Prostate gland (tissue), 2 donors: ENCODE results near the gene ADGRL1. TPM values are rescaled to one million over a fixed set of nuclear protein-coding genes. Genes with fewer than 3 reads are reported as not detected.
"Not testable (repeated sequence)": the region's sequence is repeated elsewhere in the genome, so short reads cannot be mapped to it uniquely, and the experiment has no call there.

ENCODE experiments used
- DNase-seq: peaks from one replicate; pipeline ENCODE4 v3.0.0-alpha.2; 2019; ENCODE audit warnings: low spot score
- H3K27ac ChIP-seq, 2 donors: fragments of 200-600 bp; sonication (generic); 2 replicates each; pipeline ENCODE4 v1.5.1; 2017 to 2019
- H3K27me3 ChIP-seq: fragments of 200-600 bp; sonication (generic); replicated peaks from 2 replicates; pipeline ENCODE4 v1.5.1; 2019; ENCODE audit not compliant: insufficient read depth
- H3K36me3 ChIP-seq, 2 donors: fragments of 200-600 bp; sonication (generic); 1 replicate in 1 of 2; 2 replicates in 1 of 2; pipeline versions ENCODE4 v1.5.1 to v1.8.1; 2017 to 2019
- H3K4me1 ChIP-seq: fragments of 200-600 bp; sonication (generic); replicated peaks from 2 replicates; pipeline ENCODE4 v1.5.1; 2019
- H3K4me3 ChIP-seq, 2 donors: fragments of 200-600 bp; sonication (generic); 2 replicates each; pipeline ENCODE4 v1.5.1; 2017 to 2019
- H3K9me3 ChIP-seq: fragments of 200-600 bp; sonication (generic); 2 replicates; pipeline ENCODE4 v1.5.1; 2017
- POLR2A ChIP-seq: fragments of 450-650 bp; IDR thresholded peaks from one replicate; pipeline ENCODE4 v1.6.1; 2016; ENCODE audit warnings: antibody characterized with exemption, mild to moderate bottlenecking
- POLR2AphosphoS5 ChIP-seq: sonication (generic); formaldehyde crosslinking; IDR thresholded peaks from one replicate; pipeline ENCODE4 v1.6.1; 2017; ENCODE audit warnings: antibody characterized with exemption
- WGBS: methylation state at CpG from one replicate; pipeline ENCODE4 v1.1.5; 2018; 5-methylcytosine and 5-hydroxymethylcytosine counted together
- intact Hi-C: fragments of 100-400 bp; cut with DNase I; formaldehyde crosslinking; loops from one replicate; pipeline ENCODE4 v1.14.2; 2022
- total RNA-seq, 2 donors: library from RNA; depleted of rRNA; stranded (reverse); fragments of >200 nt; gene quantifications; one replicate each; pipeline ENCODE4 v1.1.0, GENCODE V29; 2016
- TF ChIP-seq, protein P1 (sequence below), 4 experiments: fragments of 200-600 bp in 2 of 4; fragments of 450-650 bp in 2 of 4; sonication (generic) in 2 of 4; IDR thresholded peaks; 1 replicate in 3 of 4; 2 replicates in 1 of 4; pipeline ENCODE4 v1.5.1; 2016 to 2019; ENCODE audit warnings: antibody characterized with exemption in 4 of 4, mild to moderate bottlenecking in 2 of 4, moderate library complexity in 2 of 4

Gene ADGRL1
- total RNA-seq, 2 donors from 2014 or later: 13.0 to 44.1 TPM

DNA sequence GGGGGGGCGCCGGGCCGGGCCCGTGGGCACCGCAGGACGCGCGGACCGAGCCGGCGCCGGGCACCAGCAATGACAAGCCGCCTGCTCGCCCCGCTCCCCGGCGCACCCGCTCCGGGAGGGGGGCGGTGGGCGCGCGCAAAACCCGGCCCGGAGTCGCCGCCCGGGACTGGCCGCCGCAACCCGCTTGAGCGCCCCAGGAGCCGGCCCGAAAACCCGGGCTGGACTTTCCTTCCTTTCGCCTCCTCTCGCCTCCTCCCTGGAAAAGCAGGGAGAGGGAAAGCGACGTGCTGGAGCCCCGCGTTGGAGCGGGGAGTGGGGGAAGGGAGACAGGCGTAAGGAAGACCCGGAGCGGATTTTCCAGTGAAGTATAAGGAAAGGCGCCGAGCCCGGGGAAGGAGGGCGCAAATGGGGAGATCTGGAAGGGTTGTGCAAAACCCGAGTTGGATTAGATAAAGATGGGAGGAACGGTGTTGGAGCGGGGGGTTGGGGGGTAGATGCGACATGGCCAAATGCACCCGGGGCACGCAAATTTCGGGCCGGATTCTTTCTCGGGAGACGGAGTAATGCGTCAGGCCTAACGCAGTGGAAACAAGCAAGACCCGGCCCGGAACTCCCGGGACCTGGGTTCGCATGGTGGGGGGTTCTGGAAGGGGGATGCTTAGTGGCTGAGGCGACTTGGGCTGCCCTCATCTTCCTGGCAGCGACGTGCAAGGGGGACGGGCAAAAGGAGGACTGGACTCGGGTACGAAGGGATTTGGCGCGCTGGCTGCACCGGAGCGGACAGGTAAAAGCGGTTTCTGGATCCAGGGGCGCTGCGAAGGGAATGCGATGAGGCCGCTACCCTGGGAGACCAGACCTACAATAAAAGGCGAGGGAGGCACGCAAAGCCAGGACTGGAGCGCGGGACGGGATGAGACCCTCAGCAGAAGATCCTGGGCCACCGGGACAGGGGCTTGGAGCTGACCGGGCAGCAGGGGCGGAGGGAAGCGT, 1.1 kb upstream of the ADGRL1 start:
- Histone ChIP-seq H3K4me3 (peak overlapping the region; percentile 54 to 59), H3K27ac (peak overlapping the region; percentile 61 to 77)
- H3K36me3 ChIP-seq, H3K27me3 ChIP-seq, H3K4me1 ChIP-seq, intact Hi-C loops, H3K9me3 ChIP-seq: not testable (repeated sequence)
- TF ChIP-seq, protein P1, sequence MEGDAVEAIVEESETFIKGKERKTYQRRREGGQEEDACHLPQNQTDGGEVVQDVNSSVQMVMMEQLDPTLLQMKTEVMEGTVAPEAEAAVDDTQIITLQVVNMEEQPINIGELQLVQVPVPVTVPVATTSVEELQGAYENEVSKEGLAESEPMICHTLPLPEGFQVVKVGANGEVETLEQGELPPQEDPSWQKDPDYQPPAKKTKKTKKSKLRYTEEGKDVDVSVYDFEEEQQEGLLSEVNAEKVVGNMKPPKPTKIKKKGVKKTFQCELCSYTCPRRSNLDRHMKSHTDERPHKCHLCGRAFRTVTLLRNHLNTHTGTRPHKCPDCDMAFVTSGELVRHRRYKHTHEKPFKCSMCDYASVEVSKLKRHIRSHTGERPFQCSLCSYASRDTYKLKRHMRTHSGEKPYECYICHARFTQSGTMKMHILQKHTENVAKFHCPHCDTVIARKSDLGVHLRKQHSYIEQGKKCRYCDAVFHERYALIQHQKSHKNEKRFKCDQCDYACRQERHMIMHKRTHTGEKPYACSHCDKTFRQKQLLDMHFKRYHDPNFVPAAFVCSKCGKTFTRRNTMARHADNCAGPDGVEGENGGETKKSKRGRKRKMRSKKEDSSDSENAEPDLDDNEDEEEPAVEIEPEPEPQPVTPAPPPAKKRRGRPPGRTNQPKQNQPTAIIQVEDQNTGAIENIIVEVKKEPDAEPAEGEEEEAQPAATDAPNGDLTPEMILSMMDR (IDR thresholded peaks at IDR 0.05): peak in 2 of 4 experiments; percentile 11 to 13
- TF ChIP-seq POLR2AphosphoS5: peak; percentile 40
- peak; percentile 87 for DNase-seq
- under 1% methylated on average over 71 of the region's 89 CpGs for WGBS

DNA sequence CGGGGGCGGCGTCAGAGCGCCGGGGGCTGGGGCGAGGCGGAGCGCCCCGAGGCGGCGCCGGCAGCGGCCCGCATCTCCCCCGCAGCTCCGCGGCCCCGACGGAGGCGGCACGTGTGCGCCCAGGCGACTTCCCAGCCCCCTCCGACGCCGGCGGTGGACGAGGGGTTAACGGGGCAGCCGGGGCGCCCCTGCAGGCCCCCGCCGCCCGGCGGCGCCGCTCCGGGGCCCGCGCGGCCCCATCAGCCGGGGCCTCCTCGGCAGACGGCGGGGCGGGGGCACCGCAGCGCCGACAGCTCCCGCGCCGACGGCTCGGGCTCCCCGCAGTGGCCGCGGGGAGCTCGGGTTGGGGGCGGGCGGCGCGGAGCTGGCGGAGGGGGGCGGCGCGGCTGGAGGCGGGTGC, 339 bp upstream of the ADGRL1 start:
- H3K4me3 ChIP-seq: peak overlapping the region; percentile 54 to 59
- 0% methylated on average over 7 of the region's 67 CpGs for WGBS
- DNase-seq, H3K9me3 ChIP-seq, H3K27ac ChIP-seq, intact Hi-C loops, H3K27me3 ChIP-seq, H3K36me3 ChIP-seq, H3K4me1 ChIP-seq: not testable (repeated sequence)

DNA sequence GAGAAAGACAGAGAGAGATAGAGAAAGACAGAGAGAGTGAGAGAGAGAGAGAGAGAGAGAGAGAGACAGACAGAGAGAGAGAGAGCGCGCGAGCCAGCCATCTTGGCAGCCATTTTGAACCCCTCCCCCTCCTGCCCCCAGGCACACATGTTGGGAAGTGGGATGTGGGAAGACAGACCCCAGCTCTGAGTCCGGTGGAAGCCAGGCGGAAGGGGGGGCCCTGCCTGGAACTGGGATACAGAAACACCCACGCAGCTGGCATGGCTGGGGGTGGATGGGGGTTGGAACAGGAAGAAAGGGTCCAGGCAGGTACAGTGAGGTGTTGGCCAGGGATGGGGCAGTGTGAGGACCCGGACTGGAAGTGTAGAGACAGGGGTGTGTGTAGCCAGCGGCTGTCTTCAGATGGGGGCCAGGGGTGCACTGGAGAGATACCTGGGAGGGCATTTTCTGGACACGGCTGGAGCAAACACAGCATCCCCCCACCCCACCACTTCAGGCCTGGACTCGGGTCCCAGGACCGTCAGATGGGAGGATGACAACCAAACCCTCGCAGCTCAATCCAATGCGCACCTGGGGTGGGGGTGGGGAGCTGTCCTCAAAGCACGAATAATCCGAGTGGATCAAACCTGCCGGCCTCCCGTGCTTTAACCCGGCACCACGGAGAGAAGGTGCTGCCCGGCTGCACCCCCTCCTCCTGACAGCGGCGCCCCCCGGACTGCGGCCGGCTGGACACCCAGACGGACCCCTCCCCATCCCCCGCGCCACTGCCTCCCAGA, 1.1 kb downstream of the ADGRL1 start:
- not testable (repeated sequence) for H3K27me3 ChIP-seq, H3K36me3 ChIP-seq, DNase-seq, H3K27ac ChIP-seq, H3K9me3 ChIP-seq, H3K4me1 ChIP-seq
- intact Hi-C loops: loop anchor here (5.0 kb wide), 1 partner anchor 58 kb away; no protein-coding TSS in a partner anchor
- 9% methylated on average over 27 of the region's 28 CpGs for WGBS
- H3K4me3 ChIP-seq: peak overlapping the region; percentile 54 to 59

DNA sequence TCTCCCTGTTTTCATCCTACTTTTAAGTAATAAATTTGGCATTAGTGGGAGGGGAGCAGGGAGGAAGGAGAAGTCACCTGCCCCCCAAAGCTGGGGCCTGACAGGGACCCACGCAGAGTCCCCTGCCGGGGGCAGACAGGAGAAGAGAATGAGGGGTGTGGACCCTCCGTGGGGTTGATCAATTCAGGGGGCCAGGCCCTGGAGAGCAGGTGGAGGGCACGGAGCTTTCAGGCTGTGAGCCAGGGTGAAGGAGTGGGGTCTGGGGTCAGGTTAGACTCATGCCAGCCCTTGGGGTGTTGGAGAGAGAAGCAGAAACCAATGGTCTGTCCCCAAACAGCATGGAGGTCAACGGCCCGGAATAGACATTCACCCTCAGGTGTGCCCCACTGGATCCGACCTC, 1.8 kb downstream of the ADGRL1 start:
- not testable (repeated sequence) for DNase-seq, H3K36me3 ChIP-seq, H3K9me3 ChIP-seq, H3K4me3 ChIP-seq, H3K4me1 ChIP-seq, H3K27ac ChIP-seq, H3K27me3 ChIP-seq
- intact Hi-C loops: loop anchor here (5.0 kb wide), 1 partner anchor 57 kb away; no protein-coding TSS in a partner anchor
- 53% methylated on average over 7 of the region's 7 CpGs for WGBS

DNA sequence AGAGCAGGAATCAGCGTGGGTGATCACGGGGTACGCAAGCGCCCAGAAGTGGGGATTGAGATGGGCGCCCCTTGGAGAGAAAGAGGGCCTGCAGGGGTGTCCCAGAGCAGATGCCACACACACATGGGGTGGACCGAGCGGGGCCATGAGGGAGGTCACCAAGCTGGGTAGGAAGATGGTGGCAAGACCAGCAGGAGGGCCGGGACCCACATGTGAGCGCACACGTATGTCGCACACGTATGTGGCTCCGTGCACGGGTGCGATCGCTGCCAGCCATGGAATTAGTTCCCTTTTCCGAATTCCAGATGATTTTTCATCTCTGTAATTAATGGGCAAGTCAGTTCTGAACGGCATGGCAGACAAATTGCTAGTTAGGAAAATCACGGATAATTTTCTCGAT, 2.2 kb downstream of the ADGRL1 start:
- intact Hi-C loops: loop anchor here (5.0 kb wide), 1 partner anchor 56 kb away; no protein-coding TSS in a partner anchor
- WGBS: 76% methylated on average over 20 of the region's 20 CpGs

DNA sequence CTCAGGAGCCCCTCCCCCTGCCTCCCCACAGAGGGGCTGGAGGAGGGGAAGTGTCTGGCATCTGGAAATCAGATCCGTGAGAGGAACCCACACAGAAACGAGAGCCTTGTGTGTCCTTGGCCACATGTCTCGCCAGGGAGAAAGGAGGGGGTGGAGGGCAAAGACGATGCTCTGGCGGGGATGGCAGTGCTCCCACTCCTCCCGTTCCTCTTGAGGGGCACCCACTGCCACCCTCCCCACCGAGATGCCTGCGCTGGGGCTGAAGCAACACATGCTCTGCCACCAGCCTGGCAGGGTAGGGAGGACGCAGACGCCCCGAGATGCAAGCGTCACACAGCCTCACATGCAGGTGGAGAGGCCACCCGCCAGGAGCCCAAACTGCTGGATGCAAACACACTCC, 2.8 kb downstream of the ADGRL1 start:
- no peaks in the 10 kb centered on the region for H3K9me3 ChIP-seq
- no peak for DNase-seq
- H3K4me1 ChIP-seq: no peaks in the 10 kb centered on the region
- intact Hi-C loops: loop anchor here (5.0 kb wide), 1 partner anchor 56 kb away; no protein-coding TSS in a partner anchor
- no peaks in the 10 kb centered on the region for H3K27me3 ChIP-seq
- no peak overlapping the region for H3K4me3 ChIP-seq
- H3K36me3 ChIP-seq: no peaks in the 10 kb centered on the region
- no peak for TF ChIP-seq POLR2A
- TF ChIP-seq POLR2AphosphoS5: no peak
- TF ChIP-seq, protein P1 (IDR thresholded peaks at IDR 0.05): no peak
- 40% methylated on average over 13 of the region's 13 CpGs for WGBS
- no peak overlapping the region for H3K27ac ChIP-seq

More for the DNA sequence above, 2.2 kb downstream of the ADGRL1 start:
- H3K4me3 ChIP-seq, H3K4me1 ChIP-seq, DNase-seq, H3K27ac ChIP-seq, H3K27me3 ChIP-seq, H3K9me3 ChIP-seq, H3K36me3 ChIP-seq: not testable (repeated sequence)

DNA sequence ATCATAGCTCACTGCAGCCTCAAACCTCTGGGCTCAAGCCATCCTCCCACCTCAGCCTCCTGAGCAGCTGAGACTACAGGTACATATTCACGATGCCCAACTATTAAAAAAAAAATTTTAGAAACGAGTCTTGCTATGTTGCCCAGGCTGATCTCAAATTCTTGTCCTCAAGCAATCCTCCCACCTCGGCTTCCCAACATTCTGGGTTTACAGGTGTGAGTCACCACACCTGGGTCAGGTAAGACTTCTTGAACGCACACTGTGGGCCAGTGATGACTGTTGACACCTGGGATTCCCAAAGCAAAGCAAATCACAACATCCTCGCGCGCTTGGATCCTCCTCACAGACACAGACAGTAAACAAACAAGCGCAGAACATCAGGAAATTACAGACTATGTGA, 4.5 kb downstream of the ADGRL1 start:
- WGBS: 63% methylated on average over 8 of the region's 8 CpGs
- H3K36me3 ChIP-seq, H3K27me3 ChIP-seq, H3K27ac ChIP-seq, H3K4me1 ChIP-seq, H3K4me3 ChIP-seq, DNase-seq, H3K9me3 ChIP-seq: not testable (repeated sequence)
- intact Hi-C loops: loop anchor here (5.0 kb wide), 1 partner anchor 54 kb away; no protein-coding TSS in a partner anchor
